ENCODE measurements around the gene GOLPH3L. TPM values are rescaled to one million over a fixed set of nuclear protein-coding genes. Genes with fewer than 3 reads are reported as not detected.
A peak's percentile ranks its signal among the peaks of the same experiment; 100 is the strongest.
"Not testable (repeated sequence)": the region's sequence is repeated elsewhere in the genome, so short reads cannot be mapped to it uniquely, and the experiment has no call there.

GOLPH3L gene
- total RNA-seq = 5.3 TPM

- DNase-seq (ENCODE audit: low spot score in 2 of 2) (peak; percentile 50 to 70), FAIRE-seq (peak; percentile 70)
Observed at GRCh38 chr1:150696995-150697927, at the start of gene GOLPH3L. Gene GOLPH3L, minus strand, starts transcription at chr1:150697154. Its CDS starts 2,316 bp downstream, at chr1:150694838.

DNA sequence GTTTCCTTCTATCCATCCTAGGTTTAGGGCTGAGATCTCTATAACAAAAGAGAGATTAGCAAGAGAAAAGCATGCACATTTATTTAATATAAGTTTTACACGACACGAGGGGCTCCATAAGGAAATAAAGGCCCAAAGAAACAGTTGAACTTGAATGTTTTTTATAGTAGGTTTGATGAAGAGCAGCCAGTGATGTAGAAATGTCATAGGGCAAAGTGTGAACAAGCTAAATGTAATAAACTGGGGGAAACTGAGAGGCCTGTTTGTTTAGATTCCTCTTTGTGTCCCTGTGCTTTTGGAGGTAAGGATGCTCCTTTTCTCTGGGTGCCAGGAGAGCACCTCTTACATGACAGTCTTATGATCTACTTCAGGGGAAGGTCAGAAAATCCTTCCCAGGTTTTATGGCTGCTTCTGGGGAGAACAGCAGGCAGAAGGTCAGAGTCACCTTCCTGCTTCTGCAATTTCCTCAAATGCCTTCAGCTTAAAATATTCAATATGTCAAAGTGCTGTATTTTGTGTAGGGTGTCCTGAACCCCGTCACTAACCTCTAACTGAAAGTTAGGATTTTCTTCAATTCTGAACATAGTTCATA is 33.3 kb upstream of the GOLPH3L start:
- FAIRE-seq (no peak), DNase-seq (ENCODE audit: low spot score in 2 of 2) (no peak)

DNA sequence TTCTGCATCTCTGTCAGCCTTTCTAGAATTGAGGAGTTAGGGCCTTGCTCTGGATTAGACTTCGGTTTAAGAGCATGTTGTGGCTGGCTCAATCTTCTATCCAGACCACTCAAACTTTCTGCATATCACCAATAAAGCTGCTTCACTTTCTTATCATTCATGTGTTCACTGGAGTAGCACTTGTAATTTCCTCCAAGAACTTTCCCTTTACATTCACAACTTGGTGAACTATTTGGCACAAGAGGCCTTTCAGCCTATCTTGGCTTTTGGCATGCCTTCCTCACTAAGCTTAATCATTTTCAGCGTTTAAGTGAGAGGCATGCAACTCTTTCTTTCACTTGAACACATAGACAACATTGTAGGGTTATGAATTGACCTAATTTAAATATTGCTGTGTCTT is 27.4 kb upstream of the GOLPH3L start:
- DNase-seq (ENCODE audit: low spot score in 2 of 2) (no peak), FAIRE-seq (no peak)

GRCh38 chr1:150720703-150721102 is 23.7 kb upstream of the GOLPH3L start, which contains the start of gene HORMAD1:
Gene HORMAD1, minus strand, starts transcription at chr1:150720895. Its CDS starts 1,390 bp downstream, at chr1:150719505.
- FAIRE-seq (no peak), DNase-seq (ENCODE audit: low spot score in 2 of 2) (no peak)

GRCh38 chr1:150720098-150720497 is 23.1 kb upstream of the GOLPH3L start:
- FAIRE-seq = no peak

DNA sequence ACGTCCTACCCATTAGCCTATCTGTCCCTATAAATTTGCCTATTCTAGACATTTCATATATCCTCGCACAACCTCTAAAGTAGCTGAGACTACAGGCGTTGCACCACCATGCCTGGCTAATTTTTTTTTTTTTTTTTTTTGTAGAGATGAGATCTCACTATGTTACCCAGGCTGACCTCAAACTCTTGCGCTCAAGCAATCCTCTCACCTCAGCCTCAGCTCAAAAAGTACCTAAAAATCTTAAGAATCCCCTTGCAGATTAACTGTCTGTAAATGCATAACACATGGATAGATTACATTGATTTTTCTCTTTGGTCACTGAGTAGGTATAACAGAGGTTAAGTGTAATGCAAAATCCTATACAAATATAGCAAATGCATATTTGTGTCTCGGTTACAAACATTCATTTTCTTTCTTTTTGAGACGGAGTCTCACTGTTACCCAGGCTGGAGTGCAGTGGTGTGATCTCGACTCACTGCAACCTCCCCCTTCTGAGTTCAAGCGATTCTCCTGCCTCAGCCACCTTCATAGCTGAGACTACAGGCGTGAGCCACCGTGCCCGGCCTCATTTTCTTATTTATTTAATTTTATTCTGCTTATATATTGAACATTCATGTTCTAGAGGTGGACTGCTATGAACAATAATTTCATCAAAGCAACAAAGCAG is 21.4 kb upstream of the GOLPH3L start:
- DNase-seq (ENCODE audit: low spot score in 2 of 2) = no peak
- no peak for FAIRE-seq

More at GRCh38 chr1:150720098-150720497, 23.1 kb upstream of the GOLPH3L start:
- DNase-seq (ENCODE audit: low spot score in 2 of 2) = no peak

DNA sequence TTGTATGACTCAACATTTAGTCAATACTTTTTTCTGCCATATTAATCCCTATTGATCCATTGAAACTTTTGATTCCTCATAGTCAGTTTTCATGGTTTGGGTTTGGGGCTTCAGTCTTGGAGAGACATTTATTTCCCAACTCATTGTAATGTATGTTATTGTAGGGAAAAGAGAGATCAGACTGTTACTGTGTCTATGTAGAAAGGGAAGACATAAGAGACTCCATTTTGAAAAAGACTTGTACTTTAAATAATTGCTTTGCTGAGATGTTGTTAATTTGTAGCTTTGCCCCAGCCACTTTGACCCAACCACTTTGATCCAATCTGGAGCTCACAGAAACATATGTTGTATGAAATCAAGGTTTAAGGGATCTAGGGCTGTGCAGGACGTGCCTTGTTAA is 12.1 kb upstream of the GOLPH3L start:
- not testable (repeated sequence) for DNase-seq (ENCODE audit: low spot score in 2 of 2); FAIRE-seq

DNA sequence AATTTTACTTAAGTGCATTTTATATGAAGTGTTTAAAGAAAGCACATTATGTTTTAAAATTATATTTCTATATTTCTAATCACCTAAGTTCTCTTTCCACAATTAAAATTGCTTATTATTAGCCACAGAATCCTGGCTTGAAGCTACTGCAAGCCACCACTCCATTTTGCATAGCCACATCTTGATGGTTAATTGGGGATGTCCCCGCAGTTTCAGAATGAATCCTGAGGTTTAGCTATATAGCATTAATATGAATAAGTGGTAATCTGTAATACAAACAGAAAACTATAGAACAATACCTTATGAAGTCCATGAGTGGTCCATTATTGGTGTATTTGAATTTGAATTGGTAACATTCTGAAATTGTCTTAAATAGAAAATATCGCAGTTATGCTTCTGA is 11.6 kb upstream of the GOLPH3L start:
- no peak for DNase-seq (ENCODE audit: low spot score in 2 of 2)
- no peak for FAIRE-seq

DNA sequence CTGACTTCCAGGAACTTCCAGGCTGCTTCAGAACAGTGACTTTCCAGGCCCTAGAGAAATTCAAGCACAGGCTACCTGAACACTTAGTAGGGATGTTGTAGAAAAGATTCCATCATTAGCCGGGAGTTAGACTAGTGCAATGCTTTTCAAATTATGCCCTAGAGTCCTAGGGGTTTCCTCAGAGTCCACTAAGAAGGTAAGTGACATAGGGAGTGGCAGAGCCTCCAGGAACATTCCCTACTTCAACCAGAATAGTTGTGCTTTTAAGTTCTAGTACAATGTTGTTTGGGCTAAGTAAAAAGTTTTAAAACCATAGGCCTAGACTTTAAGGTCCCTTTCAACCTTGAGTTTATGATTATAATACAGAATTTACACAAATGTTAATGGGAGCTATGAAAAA is 9.1 kb upstream of the GOLPH3L start:
- FAIRE-seq (no peak), DNase-seq (ENCODE audit: low spot score in 2 of 2) (no peak)

DNA sequence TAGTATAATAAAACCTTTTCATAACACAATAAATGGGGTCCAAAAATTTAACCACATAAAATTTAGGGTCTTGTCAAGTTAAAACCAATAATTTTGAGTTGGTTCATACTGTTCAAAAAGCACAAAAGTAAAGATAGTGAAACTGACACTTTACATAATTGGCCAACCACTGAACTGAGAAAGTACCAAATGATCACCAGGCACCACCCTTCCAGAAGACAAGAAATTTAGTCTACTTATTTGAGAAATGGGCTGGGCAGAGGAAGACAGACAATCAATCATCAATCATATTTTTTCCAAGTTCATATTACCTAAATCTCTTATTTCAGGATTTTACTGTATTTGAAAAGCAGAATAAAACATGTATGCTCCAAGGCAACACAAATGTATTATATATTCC is 6.5 kb upstream of the GOLPH3L start:
- DNase-seq (ENCODE audit: low spot score in 2 of 2) = no peak
- no peak for FAIRE-seq

- FAIRE-seq (no peak), DNase-seq (ENCODE audit: low spot score in 2 of 2) (no peak)
Observed at GRCh38 chr1:150696590-150696989, 364 bp downstream of the GOLPH3L start.

GRCh38 chr1:150696162-150696561 is 792 bp downstream of the GOLPH3L start:
- DNase-seq (ENCODE audit: low spot score in 2 of 2) (no peak), FAIRE-seq (no peak)

DNA sequence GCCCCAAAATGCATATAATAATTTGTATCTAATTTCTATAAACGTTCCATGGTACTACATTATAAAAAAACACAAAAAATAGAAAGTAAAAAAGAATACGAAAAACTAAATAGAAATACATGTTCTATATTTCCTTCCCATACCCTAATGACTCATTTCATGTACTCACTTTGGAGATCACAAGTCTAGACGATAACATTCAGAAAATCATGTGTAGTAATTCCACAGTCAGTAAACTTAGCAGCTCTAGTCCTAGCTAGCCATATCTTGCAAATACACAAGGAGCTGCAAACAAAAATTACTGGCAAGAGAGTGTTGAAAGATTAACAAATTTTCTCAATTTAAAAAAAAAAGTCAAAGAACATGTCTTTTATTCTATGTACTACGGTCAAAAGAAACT is 1.4 kb downstream of the GOLPH3L start:
- FAIRE-seq = no peak
- no peak for DNase-seq (ENCODE audit: low spot score in 2 of 2)

DNA sequence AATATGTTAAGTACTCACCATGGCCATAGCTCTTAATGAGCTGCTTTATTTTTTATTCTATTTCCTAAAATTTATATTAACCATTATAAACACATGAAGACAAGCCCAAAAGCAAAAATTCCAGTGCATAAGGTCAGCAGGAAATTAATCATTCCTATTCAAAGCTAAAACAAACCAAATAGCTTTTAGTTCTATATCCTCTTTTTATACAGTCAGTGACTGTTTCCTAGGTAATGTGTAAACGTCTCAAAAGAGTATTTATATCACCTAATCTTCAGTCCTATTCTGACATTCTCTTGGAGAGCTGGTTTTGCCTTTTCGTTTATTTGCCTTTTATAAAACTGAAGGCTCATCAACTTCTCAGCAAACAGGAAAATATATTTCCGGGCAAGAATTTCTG is 4.2 kb downstream of the GOLPH3L start:
- FAIRE-seq (no peak), DNase-seq (ENCODE audit: low spot score in 2 of 2) (no peak)

GRCh38 chr1:150688763-150689162 is 8.2 kb downstream of the GOLPH3L start:
- DNase-seq (ENCODE audit: low spot score in 2 of 2) (no peak), FAIRE-seq (no peak)

DNA sequence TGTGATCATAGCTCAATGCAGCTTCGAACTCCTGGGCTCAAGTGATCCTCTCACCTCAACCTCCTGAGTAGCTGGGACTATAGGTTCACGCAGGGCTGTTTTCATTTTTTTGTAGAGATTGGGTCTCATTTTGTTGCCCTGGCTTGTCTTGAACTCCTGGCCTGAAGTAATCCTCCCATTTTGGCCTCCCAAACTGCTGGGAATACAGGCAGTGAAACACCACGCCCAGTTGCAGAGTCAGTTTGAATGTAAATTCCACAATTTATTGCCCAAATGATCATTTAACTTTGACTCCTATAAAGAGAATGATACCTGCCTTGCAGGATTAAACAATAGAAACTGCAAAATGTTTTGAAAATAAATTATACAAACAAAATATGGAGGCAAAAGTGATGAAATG is 10.7 kb downstream of the GOLPH3L start:
- FAIRE-seq = no peak
- DNase-seq (ENCODE audit: low spot score in 2 of 2) = no peak

DNA sequence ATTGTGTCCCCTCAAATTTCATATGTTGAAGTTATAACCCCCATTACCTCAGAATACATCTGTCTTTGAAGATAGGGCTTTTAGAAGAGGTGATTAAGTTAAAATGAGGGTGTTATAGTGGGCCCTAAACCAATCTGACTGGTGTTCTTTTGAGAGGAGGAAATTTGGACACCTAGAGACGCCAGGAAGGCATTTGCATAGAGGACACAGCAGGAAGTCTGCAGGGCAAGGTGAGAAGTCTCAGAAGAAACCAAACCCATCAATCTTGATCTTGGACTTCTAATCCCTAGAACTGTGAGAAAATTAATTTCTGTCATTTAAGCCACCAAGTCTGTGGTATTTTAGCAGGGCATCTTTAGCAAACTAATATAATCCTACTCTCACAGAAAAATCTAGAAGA is 13.0 kb downstream of the GOLPH3L start:
- FAIRE-seq = no peak

GRCh38 chr1:150678988-150679387 is 18.0 kb downstream of the GOLPH3L start:
- DNase-seq (ENCODE audit: low spot score in 2 of 2) (no peak), FAIRE-seq (no peak)

More for the DNA sequence above, 13.0 kb downstream of the GOLPH3L start:
- no peak for DNase-seq (ENCODE audit: low spot score in 2 of 2)

DNA sequence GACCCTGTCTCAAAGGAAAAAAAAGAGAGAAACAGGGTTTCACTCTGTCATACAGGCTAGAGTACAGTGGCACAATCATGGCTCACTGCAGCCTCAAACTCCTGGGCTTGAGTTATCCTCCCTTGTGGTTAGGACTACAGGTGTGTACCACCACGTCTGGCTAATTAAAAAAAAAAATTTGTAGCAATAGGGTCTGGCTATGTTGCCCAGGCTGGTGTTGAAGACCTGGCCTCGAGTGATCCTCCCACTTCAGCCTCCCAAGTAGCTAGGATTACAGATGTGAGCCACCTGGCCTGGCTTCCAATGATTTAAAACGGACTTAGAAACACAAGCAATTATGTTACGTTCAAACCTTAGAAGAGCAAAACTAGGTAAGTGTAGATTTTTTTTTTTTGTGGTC is 22.1 kb downstream of the GOLPH3L start:
- DNase-seq (ENCODE audit: low spot score in 2 of 2) = no peak
- no peak for FAIRE-seq

DNA sequence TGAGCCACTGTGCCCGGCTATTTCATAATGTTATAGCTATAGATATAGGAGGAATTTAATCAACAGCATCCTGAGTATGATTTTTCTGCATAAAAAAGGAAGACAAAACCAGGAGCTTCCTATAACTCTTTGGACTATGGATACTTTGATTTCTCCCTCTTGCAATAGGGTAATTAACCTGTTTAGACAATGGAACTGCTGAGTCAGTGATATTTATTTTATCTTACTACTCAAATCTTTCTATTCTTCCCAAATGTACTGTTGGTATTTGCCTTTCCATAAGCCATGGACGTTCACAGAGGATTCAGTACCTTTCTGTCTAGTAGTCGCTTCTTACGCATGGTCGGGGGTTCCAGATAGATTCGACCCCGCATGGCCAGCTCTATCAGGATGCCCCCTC is 33.6 kb downstream of the GOLPH3L start:
- DNase-seq (ENCODE audit: low spot score in 2 of 2) (no peak), FAIRE-seq (no peak)

- FAIRE-seq (no peak), DNase-seq (ENCODE audit: low spot score in 2 of 2) (no peak)
Observed at GRCh38 chr1:150662811-150663210, 34.1 kb downstream of the GOLPH3L start.

All from frontal cortex (tissue), 4 donors.